GM19438 (cell line): ENCODE measurements around the gene ARHGEF2.

ENCODE experiments used
- ATAC-seq: cut with Tn5 transposase; IDR thresholded peaks from one replicate; pipeline ENCODE4 v1.9.1; 2021; ENCODE audit warnings: low read depth; ENCODE audit not compliant: unreplicated experiment

The ARHGEF2 gene

GRCh38 chr1:155973723-155974122 is 4.6 kb downstream of the ARHGEF2 start:
- no peak for ATAC-seq

- no peak for ATAC-seq
Observed at GRCh38 chr1:155971910-155972809, 6.2 kb downstream of the ARHGEF2 start.

GRCh38 chr1:155970531-155971167 is 7.7 kb downstream of the ARHGEF2 start:
- ATAC-seq: no peak

GRCh38 chr1:155969377-155969791 is 9.0 kb downstream of the ARHGEF2 start:
- ATAC-seq: no peak

GRCh38 chr1:155968670-155969069 is 9.7 kb downstream of the ARHGEF2 start:
- no peak for ATAC-seq

GRCh38 chr1:155968051-155968400 is 10.3 kb downstream of the ARHGEF2 start:
- no peak for ATAC-seq

GRCh38 chr1:155967341-155968050 is 10.9 kb downstream of the ARHGEF2 start:
- ATAC-seq: no peak

GRCh38 chr1:155966750-155967149 is 11.6 kb downstream of the ARHGEF2 start:
- ATAC-seq: no peak

GRCh38 chr1:155966135-155966534 is 12.2 kb downstream of the ARHGEF2 start:
- ATAC-seq: no peak

GRCh38 chr1:155964193-155964592 is 14.2 kb downstream of the ARHGEF2 start:
- no peak for ATAC-seq

GRCh38 chr1:155962599-155963211 is 15.6 kb downstream of the ARHGEF2 start:
- ATAC-seq: no peak

GRCh38 chr1:155961937-155962336 is 16.4 kb downstream of the ARHGEF2 start:
- no peak for ATAC-seq

GRCh38 chr1:155960081-155960745 is 18.1 kb downstream of the ARHGEF2 start:
- ATAC-seq: no peak

GRCh38 chr1:155957411-155957915 is 20.9 kb downstream of the ARHGEF2 start:
- no peak for ATAC-seq

- no peak for ATAC-seq
Observed at GRCh38 chr1:155954645-155955044, 23.7 kb downstream of the ARHGEF2 start.

- ATAC-seq: no peak
Observed at GRCh38 chr1:155952505-155952890, 25.8 kb downstream of the ARHGEF2 start.

GRCh38 chr1:155951753-155952504 is 26.4 kb downstream of the ARHGEF2 start:
- no peak for ATAC-seq

- ATAC-seq: no peak
Observed at GRCh38 chr1:155950829-155951228, 27.5 kb downstream of the ARHGEF2 start.

GRCh38 chr1:155947741-155948140 is 30.6 kb downstream of the ARHGEF2 start:
- no peak for ATAC-seq

- ATAC-seq: no peak
Observed at GRCh38 chr1:155947292-155947691, 31.1 kb downstream of the ARHGEF2 start.
